Measurements from ENCODE around the gene YTHDC2. TPM values are rescaled to one million over a fixed set of nuclear protein-coding genes. Genes with fewer than 3 reads are reported as not detected.

YTHDC2 gene
- polyA plus RNA-seq, 1 experiment, result 2.5 TPM

- Histone ChIP-seq H3K4me3 (ENCODE audit: low read depth, low read length) (no peak overlapping the region), H3K36me3 (ENCODE audit: control insufficient read depth, insufficient read depth, low read length) (no peaks in the 10 kb centered on the region), H3K27me3 (ENCODE audit: control insufficient read depth, insufficient read depth, low read length) (no peaks in the 10 kb centered on the region; the same call in 1 of the 2 replicates)
- CTCF ChIA-PET, result interaction anchor here (0.6 kb wide), 1 partner anchor 498 kb away, joined by 3 read pairs; no protein-coding TSS in a partner anchor
- DNase-seq (ENCODE audit: low read depth), result no peak
- no peak for TF ChIP-seq CTCF (IDR thresholded peaks at IDR 0.05; ENCODE audit: insufficient read depth, low read depth, low read length)
- POLR2A ChIA-PET, result no interaction called here
Observed at GRCh38 chr5:113493446-113493845, 20.0 kb upstream of the YTHDC2 start.

GRCh38 chr5:113495422-113495841, 18.1 kb upstream of the YTHDC2 start:
- POLR2A ChIA-PET, result interaction anchor here (0.6 kb wide), 1 partner anchor 11 kb away, joined by 3 read pairs; no protein-coding TSS in a partner anchor
- H3K36me3 ChIP-seq (ENCODE audit: control insufficient read depth, insufficient read depth, low read length), result no peaks in the 10 kb centered on the region
- DNase-seq (ENCODE audit: low read depth), result no peak
- no peaks in the 10 kb centered on the region; the same call in 1 of the 2 replicates for H3K27me3 ChIP-seq (ENCODE audit: control insufficient read depth, insufficient read depth, low read length)
- CTCF ChIA-PET, result interaction anchor here (0.9 kb wide), 1 partner anchor 15 kb away, joined by 5 read pairs; no protein-coding TSS in a partner anchor
- H3K4me3 ChIP-seq (ENCODE audit: low read depth, low read length), result no peak overlapping the region
- TF ChIP-seq CTCF (IDR thresholded peaks at IDR 0.05; ENCODE audit: insufficient read depth, low read depth, low read length), result no peak

- H3K27me3 ChIP-seq (ENCODE audit: control insufficient read depth, insufficient read depth, low read length), result no peaks in the 10 kb centered on the region; the same call in 1 of the 2 replicates
- CTCF ChIA-PET, result interaction anchor here (1.2 to 1.8 kb wide), 2 partner anchors 123 to 506 kb away, joined by 4 to 8 read pairs; no protein-coding TSS in a partner anchor
- POLR2A ChIA-PET, result no interaction called here
- no peak for TF ChIP-seq CTCF (IDR thresholded peaks at IDR 0.05; ENCODE audit: insufficient read depth, low read depth, low read length)
- no peaks in the 10 kb centered on the region for H3K36me3 ChIP-seq (ENCODE audit: control insufficient read depth, insufficient read depth, low read length)
- no peak for DNase-seq (ENCODE audit: low read depth)
- no peak overlapping the region for H3K4me3 ChIP-seq (ENCODE audit: low read depth, low read length)
Observed at GRCh38 chr5:113502073-113502472, 11.4 kb upstream of the YTHDC2 start.

GRCh38 chr5:113503146-113503545, 10.3 kb upstream of the YTHDC2 start:
- ChIA-PET CTCF (interaction anchor here (1.1 to 1.8 kb wide), 4 partner anchors 12 to 507 kb away, joined by 3 to 8 read pairs (median 4); no protein-coding TSS in a partner anchor), POLR2A (no interaction called here)
- Histone ChIP-seq H3K27me3 (ENCODE audit: control insufficient read depth, insufficient read depth, low read length) (no peaks in the 10 kb centered on the region; the same call in 1 of the 2 replicates), H3K36me3 (ENCODE audit: control insufficient read depth, insufficient read depth, low read length) (no peaks in the 10 kb centered on the region), H3K4me3 (ENCODE audit: low read depth, low read length) (no peak overlapping the region)
- no peak for DNase-seq (ENCODE audit: low read depth)
- TF ChIP-seq CTCF (IDR thresholded peaks at IDR 0.05; ENCODE audit: insufficient read depth, low read depth, low read length), result no peak

- CTCF ChIA-PET, result interaction anchor here (0.6 kb wide), 1 partner anchor 498 kb away, joined by 3 read pairs; no protein-coding TSS in a partner anchor
Observed at GRCh38 chr5:113505181-113505580, 8.3 kb upstream of the YTHDC2 start.

More at GRCh38 chr5:113505181-113505580, 8.3 kb upstream of the YTHDC2 start:
- POLR2A ChIA-PET, result no interaction called here
- Histone ChIP-seq H3K36me3 (ENCODE audit: control insufficient read depth, insufficient read depth, low read length) (no peaks in the 10 kb centered on the region), H3K4me3 (ENCODE audit: low read depth, low read length) (no peak overlapping the region), H3K27me3 (ENCODE audit: control insufficient read depth, insufficient read depth, low read length) (no peaks in the 10 kb centered on the region; the same call in 1 of the 2 replicates)
- TF ChIP-seq CTCF (IDR thresholded peaks at IDR 0.05; ENCODE audit: insufficient read depth, low read depth, low read length), result no peak
- DNase-seq (ENCODE audit: low read depth), result no peak

Data from BJ (cell line).